T-helper 1 cell (primary cell): ENCODE measurements around the gene CERS3.

ENCODE experiments used
- DNase-seq, 5 donors: peaks; one replicate each; pipeline ENCODE4 v3.0.0-alpha.2; 2012 to 2020

The CERS3 gene

DNA sequence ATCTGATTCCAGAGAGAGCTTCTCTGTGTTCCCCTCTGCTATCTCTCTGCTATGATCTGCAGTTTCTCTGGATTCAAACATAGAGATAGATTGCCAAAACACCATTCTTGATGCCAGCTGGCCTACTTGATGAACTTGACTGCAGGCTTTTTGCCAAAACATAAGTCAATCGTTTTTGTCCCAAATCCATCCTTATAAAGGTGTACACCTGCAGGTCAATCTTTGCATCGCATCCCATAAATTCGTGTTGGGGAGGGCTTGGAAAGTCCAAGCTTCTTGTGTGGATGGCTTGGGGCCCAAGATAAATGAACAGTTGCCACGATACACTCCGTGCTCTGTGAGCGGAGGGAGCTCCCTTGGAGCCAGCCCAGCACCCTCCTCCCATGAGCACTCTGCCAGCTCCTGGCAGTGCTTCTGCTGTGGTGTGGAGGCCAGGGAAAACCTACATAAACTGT, 2.7 kb downstream of the CERS3 start:
- no peak for DNase-seq

DNA sequence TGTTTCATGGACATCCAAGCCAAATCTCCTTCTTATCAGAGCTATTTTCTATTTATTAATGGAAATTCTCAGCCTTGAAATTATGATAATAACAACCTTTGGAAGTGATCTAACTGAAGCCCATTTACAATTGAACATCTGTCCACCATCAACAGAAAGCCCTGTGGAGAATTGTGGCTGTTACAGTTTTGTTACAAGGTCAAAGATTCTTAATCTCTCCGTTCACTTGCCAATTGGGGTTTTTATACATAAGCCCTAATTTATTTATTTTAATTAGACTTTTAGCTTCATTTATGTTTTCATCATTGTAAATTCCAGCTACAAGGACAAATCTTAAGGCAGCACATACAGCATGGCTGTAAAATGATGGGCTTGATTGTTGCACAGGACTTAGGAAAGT, 3.3 kb downstream of the CERS3 start:
- DNase-seq: no peak

DNA sequence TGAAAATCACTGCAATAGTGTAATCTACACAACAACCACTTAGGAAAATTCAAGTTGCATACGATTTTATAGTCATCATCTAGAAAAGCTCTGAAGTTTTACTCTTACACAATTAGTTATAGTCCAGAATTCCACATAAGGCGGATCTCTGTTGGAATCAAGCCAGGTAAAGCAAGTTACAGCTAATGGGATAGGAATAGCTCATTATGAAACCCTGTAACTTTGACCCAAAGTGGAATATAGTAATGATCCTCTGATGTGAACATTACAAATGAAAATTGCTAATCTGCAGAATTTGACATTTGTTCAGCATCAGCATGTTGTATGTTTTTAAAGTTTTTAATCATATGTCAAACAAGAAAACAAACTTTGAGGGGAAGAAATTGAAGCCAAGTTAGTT, 4.4 kb downstream of the CERS3 start:
- no peak for DNase-seq

DNA sequence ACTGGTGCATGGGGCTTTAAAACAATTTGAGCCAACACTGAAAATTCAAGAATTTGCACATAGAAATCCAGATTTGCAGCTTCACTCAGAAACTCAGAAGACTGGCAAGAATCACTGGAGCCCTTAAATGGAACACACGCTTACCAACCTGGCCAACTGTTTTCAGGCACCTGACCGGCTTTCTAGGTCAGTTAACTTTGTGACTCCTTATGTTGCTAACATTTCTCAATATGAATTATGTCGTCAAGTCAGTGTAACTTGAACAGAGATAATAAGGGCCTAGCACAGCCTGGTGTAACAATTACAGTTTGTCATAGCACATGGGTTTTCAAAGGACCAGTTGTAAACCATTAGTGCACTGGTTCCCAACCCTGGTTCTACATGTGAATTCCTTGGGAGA, 6.8 kb downstream of the CERS3 start:
- no peak for DNase-seq

DNA sequence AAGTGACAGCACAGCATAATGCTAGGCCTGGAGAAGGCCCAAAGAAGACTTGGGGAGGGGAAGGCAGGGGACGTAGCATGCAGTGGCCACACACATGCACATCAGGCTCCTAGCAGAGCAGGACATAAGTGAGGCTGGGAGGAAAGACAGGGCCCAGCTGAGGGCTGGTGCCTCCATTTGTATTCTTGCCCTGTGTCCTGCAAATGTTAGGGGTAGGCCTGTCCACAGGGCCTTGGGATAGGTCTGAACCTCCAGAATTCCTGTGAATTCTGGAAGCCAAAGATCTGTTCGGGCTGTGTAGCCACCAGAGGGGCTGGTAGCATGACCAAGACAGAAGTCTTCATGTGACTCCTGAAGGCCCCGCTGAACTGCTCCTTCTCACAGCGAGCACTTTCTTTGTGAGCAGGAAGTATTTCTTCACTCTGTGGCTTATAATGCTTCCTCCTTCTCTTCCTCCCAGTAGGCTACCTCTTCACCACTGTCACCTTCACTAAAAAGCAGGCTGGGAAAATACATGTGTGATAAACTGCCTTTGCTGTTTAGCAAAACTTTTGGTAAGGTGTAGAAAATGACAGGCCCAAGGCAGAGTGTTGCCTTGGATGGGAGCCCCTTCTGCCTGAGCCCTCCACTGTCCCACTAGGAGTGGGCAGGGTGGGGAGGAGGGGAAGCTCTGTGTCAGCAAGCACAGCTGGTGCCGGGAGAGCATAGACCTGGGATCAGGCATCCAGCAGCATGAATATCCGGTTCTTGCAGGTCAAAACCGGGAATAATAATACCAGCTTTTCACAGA, 8.4 kb downstream of the CERS3 start:
- peak in 1 of 5 donors; percentile 58 for DNase-seq

DNA sequence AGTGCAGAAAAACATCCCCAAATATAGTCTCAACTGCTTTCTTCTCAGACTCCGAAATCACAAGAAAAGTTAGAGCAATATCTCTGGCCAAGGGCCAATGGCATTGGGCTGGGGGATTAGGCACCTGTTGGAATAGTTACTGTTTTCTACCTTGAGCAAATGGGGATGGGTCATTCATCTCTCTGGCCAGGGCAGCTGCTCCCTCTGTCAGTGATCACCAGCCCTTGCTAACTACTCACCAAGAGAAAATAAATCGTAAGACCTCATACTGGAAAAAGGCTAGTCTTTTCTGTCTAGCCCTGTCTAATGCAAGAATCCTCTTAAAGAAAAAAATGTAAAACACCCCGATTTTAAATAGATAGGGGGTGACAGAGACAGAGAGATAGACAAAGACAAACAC, 10.9 kb downstream of the CERS3 start:
- no peak for DNase-seq

DNA sequence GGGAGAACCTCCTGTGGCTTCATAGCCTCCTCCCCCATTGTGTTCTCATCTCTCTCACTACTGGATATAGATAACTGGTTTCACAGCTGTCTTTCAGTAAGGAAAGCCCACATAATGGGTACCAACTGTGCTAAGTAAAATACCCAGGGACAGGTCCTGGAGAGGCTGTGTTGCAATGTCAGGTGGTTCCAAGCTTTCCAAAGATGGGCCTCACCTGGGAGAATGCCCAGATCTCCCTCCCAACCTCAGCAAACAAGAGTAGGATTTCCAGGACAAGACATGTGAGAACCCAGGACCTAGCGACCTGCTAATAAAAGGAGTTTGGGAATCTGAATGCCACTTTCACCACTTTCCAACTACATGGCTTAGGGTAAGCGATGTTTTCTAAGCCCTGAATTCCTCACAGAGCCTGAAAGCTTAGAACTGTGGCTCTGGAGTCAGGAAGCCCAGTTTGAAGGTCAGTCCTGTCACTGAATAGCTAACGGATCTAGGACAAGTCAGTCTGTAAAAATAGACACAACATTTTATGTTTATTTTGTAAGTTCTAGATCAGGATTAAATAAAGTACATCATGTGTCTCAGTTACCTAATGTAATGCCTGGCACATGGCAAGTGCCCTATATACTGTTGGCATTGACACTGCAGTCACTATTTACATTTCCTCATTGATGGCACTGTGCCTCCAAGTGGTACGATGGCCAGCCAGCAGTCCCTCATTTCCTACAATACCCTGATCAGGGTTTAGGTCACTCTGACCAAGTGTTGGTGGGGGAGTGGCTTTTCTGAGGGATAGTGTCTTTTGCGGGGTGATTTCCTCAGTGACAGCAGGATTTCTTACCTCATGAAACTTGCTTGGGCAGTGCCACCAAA, 11.9 kb downstream of the CERS3 start:
- no peak for DNase-seq

DNA sequence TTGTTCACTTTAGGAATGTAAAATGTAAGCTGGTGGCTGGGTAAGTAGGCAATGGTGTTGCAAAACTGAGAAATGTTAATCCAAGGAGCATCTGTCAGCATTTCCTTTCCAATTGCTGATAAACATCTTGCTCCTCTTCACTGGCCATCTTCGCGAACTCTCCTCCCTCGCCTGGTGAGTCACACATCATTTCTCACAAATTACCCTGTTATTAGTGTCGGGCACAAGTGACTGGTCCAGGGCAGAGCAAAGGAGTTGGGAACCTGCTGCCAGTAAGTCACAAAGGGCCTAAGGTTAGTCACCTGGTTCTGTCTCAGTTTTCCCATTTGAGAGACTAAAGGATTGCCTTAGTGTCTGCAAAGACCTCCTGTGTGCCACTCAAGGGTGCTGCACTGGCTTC, 13.0 kb downstream of the CERS3 start:
- no peak for DNase-seq

DNA sequence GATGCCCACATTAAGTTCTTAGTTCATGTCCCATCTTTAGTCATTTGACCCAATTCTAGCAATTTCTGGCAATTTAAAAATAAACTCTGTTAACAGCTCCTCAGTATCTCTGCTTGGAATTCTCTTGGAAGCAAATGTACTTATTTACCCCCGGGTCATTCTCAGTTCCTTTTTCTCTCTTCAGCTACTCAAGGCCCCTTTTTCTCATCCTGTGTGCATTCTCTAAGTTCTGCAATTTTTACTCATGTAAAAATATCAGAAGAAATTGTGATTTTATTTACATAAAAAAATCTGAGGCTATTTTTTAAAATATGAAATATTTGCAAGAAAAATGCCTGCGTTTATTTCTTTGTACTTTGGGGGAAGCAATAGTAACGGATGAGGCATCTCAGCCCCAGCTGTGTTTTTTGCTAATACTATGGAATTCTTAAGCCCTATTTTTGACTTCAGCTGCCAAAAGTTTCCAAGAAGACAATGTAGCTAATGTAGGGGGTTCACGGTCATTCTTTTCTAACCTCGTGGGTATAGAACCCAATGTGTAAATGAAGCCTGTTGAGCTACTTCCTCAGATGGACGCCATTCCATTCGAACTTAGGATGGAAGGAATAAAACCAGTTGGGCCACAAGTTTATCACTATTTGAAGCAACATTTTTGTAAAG, 20.0 kb downstream of the CERS3 start:
- no peak for DNase-seq

DNA sequence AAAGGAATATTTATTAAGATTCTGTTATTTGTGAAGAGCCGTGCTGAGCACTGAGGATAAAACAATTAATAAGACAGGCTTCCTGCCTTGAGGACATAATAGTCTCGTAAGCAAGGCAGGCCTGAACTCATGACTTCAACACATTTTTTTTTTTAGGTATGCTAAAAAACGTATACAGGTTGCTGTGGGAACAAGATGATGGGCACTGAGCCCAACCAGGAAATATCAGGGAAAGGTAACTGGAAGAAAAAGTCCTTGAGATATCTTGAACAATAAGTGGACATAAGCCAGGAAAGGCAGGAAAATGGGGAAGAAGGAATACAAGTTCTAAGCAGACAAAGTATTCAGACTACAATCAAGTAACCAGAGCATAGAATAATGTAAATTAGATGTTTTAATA, 26.1 kb downstream of the CERS3 start:
- no peak for DNase-seq

DNA sequence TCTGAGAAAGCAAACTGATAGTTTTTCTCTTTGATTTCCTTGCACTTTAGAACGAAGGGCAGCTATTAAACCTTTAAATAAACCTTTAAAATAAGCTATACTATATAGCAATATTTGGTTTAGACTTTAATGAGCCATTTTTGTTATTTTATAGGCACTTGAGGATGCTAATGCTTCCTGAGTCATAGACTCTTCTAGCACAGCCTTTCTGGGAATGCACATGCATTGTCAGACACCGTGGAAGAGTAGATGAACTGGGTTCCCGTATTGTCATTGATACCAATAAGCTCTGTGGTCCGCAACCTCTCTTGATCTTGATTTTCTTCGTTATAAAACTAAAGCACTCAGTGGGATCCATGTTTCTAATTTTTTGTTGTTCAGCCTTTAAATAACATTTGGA, 27.6 kb downstream of the CERS3 start:
- DNase-seq: no peak

DNA sequence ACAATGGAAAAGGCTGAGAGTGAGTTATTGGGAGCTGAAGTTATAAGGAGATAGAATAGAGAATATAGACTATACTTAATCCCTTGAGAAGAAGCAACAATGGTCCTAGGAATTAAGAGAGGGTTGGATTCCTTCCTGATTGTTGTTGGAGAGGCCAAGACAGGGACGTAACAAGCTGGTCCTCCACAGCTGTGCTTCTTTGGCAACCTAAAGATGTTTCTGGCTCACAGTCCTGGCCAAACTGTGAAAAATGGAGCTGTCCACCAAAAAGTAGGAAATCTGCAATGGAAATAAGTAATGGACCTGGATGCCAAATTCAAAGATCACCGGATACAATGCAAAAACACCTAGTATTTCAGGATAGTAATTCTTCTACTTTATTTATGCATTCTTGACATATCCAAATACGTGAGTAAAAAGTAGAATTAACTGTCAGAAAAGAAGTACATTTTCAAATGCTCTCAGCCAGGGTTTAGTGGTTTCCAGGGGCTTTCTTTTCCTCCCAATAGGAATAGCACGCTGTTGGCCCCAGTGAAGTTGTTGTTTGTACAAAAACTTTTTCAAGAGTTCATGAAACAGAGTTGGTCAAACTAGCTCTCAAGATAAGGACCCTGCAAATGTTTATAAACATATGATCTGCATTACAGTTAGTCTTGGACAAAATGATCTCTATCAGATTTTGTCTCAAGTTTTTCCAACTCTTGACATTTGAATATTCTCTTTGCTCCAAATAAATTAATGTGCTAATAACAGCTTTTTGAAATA, 28.3 kb downstream of the CERS3 start:
- no peak for DNase-seq

DNA sequence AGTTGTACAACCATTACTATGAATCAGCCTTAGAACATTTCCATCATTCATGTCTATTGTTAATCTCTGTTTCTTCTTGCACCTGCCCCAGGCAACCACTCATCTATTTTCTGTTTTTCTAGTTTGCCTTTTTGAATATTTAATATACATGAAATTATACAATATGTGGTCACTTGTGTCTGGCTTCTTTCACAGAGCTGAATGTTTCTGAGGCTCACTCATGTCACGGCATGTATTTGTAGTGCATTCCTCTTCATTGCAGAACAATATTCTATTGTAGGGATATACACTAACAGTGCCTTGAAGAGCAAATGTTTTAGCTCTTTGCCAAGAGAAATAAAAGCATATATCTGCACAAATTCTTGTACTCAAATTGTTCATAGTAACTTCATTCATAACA, 32.9 kb downstream of the CERS3 start:
- DNase-seq: no peak

DNA sequence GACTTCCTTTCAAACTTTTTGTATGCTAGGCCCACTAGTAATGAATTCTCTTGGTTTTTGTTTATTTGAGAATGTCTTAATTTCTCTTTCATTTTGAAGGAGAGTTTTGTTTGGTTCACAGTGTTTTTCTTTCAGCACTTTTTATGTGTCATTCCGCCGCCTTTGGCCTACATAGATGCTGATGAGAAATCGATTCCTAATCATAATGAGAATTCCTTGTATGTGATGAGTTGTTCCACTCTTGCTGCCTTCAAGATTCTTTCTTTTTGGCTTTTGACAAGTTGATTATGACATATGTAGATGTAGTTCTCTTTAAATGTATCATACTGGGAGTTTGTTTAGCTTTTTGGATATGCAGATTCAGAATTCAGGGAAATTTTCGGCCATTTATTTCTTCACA, 35.5 kb downstream of the CERS3 start:
- no peak for DNase-seq

DNA sequence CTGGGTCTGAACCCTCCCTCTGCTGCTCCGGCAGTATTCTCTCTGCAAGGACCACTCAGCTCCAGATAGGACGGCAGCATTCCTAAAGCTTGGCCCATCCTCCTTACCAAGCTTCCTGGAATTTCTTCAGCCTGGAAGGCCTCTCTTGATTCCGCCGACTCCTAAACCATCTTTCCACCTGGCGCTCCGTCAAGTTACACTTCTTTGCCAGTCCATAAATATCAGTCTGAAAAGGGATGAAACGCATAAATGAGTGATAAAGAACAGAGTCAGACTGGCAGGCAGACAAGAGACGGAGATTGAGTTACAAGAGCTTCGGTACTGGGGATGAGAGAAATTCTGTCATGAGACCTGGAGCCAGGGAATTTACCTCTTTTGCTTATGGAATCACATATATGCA, 44.3 kb downstream of the CERS3 start:
- no peak for DNase-seq

DNA sequence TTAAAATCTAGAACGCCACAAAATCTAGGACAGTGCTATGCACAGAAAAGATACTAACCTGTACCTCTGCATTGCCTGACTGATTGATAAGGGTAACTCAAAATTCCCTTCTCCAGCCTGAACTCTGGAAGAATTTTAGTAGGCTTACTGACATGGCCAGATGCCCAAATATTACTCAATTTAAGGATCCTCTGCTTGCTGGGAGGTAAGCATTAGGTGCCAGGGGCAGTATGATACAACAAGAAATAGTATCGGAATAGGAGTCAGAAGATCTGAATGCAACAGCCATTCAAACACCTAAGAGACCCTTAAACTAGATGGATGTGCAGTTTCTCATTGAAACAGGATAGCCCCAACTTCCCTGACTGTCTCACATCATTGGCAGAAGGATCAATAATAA, 45.4 kb downstream of the CERS3 start:
- no peak for DNase-seq

DNA sequence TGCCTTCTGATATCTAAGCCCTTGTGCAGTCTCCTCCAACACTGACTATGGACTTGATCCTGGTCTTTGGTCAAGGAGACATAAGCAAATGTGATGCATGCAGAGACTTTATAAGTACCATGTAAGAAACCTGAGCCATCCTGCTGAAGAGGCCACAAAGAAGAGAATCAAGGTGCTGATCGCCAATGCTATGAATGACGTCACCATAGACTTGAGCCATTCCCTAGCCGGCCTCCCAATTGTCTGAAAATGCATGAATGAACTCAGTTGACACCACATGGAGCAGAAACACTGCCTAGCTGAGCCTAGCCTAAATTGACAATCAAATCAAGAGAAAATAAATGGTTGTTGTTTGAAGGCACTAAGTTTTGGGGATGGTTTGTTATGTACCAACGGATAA, 51.9 kb downstream of the CERS3 start:
- DNase-seq: no peak

DNA sequence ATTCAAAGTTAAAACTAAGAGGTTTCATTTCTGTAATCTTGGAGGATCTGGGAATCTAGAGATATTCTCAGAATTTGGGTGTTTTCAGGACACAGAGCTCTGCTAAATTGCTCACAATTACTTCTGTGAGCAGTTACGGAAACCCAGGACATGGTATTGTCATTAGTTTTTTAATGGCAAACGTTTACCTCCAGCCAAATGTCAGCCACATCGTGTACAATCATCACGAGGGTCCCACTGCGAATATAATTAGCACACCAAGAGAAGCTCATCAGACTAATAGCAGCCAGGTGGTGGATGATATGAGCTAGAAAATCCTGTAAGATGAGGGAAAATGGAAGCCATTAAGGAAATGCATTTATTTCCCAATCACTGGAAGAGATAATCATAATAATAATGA, 56.0 kb downstream of the CERS3 start:
- no peak for DNase-seq

DNA sequence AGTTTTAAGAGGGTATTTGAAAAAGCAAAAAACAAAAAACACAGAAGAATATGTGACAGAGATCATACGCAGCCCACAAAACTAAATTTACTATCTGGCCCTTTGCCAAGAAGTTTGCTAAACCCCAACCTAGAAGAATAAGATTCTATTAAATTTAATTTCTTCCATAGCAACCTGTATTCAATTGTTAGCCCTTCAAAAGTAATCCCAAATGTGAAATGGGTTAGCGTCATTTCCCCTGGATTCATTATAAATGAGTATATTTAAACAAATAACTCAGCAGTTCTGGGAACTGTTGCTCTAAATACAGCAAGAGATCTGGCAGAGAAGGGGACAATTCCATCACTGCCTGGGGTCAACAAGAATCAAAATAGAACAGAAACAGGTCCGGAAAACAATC, 56.8 kb downstream of the CERS3 start:
- DNase-seq: no peak

DNA sequence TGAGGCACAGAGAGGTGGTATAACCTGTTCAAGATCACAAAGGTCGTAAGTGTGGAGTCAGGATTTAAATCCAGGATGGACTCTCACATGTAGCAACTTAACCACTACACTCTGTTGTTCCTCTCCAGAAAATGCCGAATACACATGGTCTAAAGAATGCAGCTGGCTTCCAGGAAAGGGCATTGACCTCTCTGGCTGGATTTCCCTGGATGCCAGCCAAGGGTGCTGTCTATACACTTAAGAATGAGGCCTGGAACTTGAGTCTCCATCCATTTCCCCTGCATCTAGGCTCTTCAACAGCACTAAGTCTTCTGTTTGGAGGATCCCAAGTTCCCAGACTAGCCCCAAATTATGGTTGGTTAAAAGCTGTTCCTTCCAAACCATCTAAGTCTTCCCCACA, 60.5 kb downstream of the CERS3 start:
- no peak for DNase-seq

DNA sequence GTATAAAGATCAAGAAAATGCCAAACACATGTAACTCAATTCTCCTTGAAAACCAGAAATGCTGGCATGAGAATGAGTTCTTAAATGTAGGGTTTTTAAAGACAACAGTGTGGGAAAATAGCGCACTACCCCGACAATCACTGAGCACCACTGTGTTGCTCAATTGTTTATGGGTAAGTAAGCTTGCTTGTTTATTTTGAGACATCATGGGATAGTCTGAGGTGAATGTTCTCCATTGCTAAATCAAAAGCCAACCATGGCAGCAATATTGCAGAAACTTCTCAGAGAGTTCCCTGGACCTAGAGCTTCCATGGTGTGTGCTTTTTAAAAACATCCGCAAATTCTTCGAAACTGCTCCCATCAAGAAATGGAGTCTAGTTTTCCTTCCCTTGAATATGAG, 62.7 kb downstream of the CERS3 start:
- no peak for DNase-seq

DNA sequence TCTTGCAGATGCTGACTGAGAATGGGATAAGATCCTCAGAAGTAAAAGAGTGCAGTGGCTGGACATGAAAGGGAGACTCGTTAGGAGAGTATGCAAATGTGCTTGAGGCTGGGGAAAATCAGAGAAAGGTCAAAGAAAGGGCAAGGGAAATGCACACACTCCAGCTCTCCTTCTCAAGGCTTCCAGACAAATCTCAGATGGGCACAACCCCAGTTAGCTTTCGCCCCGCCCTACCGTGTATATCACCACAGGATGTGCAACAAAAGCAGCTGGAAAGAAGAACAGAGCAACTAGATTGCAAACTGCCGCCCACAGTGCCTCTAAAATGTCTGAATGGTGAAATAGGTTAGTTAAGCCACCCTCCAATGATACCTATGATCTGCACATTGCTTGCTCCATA, 63.9 kb downstream of the CERS3 start:
- no peak for DNase-seq

DNA sequence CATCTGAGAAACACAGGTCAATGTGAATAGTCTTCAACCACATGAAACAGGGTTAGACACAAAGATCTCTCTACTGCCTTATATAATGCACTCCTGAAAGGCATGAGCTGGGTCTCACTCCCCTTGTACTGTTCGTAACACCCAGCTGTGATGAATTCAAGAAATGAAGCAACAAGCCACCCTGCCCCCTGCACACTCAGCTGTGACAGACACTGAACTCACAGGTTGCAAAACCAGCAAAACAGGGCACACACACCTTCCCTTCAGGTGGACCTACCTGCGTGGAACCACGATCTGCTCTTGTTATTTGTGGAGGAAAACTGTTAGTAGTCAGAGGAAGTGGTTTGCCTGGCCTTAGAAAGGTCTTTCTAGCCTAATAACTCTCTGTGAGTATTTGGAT, 64.5 kb downstream of the CERS3 start:
- no peak for DNase-seq
